Measurements from ENCODE around the gene MAFG.
A peak's percentile ranks its signal among the peaks of the same experiment; 100 is the strongest.

The MAFG gene

DNA sequence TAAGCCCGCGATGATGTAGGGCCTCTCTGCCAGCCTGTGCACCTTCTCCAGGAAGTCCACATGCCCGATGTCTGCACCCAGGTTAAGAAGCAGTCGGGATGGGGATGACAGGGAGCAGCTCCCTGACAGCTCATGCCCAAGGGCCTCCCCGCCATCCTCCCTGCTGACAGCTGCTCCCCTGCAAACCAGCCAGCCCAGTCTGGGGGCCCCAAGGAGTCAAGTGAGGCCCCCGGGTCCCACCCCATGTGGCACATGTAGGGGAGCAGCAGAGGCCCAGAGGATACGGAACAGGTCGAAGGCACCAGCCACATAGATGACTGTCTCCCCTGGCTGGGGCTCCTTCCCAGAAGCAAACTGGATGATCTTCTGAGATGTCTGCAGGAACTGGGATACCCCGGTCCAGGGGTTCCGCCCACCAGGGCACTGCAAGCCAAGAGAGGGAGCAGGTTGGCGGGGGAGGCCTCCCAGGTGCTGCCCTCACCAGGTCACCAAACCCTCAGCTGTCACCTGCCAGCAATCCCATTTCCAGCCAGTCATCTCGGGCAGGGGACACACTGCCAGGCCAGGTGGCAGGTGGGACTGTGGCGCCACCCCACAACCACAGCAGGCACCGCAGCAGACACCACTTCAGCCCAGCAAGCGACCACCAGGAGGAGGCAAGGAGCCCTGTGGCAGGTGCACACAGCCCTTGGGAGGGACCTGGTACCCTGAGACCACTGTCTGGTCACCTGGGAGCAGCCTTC lies 20.9 kb downstream of the MAFG start:
- Histone ChIP-seq H3K27ac (ENCODE audit: poor library complexity, severe bottlenecking) (no peak overlapping the region), H3K4me3 (ENCODE audit: severe bottlenecking) (no peak overlapping the region), H3K4me1 (ENCODE audit: insufficient read depth, poor library complexity, severe bottlenecking) (peaks cover 5% of the 10 kb centered on the region), H3K36me3 (ENCODE audit: low read depth) (peaks cover 34% of the 10 kb centered on the region), H3K9me3 (ENCODE audit: severe bottlenecking) (no peaks in the 10 kb centered on the region), H3K27me3 (ENCODE audit: insufficient read depth, poor library complexity, severe bottlenecking) (no peaks in the 10 kb centered on the region)
- DNase-seq (ENCODE audit: low spot score) (no peak), ATAC-seq (ENCODE audit: low read depth) (no peak)
- TF ChIP-seq, protein P1, sequence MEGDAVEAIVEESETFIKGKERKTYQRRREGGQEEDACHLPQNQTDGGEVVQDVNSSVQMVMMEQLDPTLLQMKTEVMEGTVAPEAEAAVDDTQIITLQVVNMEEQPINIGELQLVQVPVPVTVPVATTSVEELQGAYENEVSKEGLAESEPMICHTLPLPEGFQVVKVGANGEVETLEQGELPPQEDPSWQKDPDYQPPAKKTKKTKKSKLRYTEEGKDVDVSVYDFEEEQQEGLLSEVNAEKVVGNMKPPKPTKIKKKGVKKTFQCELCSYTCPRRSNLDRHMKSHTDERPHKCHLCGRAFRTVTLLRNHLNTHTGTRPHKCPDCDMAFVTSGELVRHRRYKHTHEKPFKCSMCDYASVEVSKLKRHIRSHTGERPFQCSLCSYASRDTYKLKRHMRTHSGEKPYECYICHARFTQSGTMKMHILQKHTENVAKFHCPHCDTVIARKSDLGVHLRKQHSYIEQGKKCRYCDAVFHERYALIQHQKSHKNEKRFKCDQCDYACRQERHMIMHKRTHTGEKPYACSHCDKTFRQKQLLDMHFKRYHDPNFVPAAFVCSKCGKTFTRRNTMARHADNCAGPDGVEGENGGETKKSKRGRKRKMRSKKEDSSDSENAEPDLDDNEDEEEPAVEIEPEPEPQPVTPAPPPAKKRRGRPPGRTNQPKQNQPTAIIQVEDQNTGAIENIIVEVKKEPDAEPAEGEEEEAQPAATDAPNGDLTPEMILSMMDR (IDR thresholded peaks at IDR 0.05; ENCODE audit: poor library complexity, severe bottlenecking) = peak; percentile 4

GRCh38 chr17:81905993-81906392 lies 21.5 kb downstream of the MAFG start:
- Histone ChIP-seq H3K27ac (ENCODE audit: poor library complexity, severe bottlenecking) (no peak overlapping the region), H3K27me3 (ENCODE audit: insufficient read depth, poor library complexity, severe bottlenecking) (no peaks in the 10 kb centered on the region), H3K4me1 (ENCODE audit: insufficient read depth, poor library complexity, severe bottlenecking) (peaks cover 4% of the 10 kb centered on the region), H3K4me3 (ENCODE audit: severe bottlenecking) (no peak overlapping the region), H3K36me3 (ENCODE audit: low read depth) (peaks cover 34% of the 10 kb centered on the region), H3K9me3 (ENCODE audit: severe bottlenecking) (no peaks in the 10 kb centered on the region)
- TF ChIP-seq, protein P1 (IDR thresholded peaks at IDR 0.05; ENCODE audit: poor library complexity, severe bottlenecking) = no peak
- no peak for DNase-seq (ENCODE audit: low spot score)
- ATAC-seq (ENCODE audit: low read depth) = no peak

DNA sequence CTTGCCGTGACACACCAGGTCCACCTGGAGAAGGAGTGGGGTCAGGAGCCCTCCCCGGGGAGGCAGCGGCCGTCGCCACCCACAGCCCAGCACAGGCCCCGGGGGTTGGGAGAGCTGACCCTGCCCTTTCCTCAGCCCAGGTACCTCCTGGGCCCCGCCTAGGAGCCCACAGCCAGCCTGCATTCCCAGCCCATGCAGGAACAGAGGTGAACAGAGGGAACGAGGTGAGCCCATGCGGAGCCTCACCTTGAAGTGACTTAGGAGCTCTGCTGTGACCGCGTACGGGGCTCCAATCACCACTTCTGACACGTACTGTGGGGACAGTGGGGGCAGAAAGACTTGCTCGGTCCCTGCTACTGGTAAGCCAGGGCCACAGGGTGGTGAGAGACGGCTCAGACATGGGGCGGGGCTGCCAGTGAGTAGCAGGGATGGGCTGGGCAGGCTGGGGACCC lies 22.1 kb downstream of the MAFG start:
- H3K27me3 ChIP-seq (ENCODE audit: insufficient read depth, poor library complexity, severe bottlenecking) = no peaks in the 10 kb centered on the region
- peaks cover 4% of the 10 kb centered on the region for H3K4me1 ChIP-seq (ENCODE audit: insufficient read depth, poor library complexity, severe bottlenecking)
- no peaks in the 10 kb centered on the region for H3K9me3 ChIP-seq (ENCODE audit: severe bottlenecking)
- ATAC-seq (ENCODE audit: low read depth) (no peak), DNase-seq (ENCODE audit: low spot score) (no peak)
- peaks cover 37% of the 10 kb centered on the region for H3K36me3 ChIP-seq (ENCODE audit: low read depth)
- no peak overlapping the region for H3K27ac ChIP-seq (ENCODE audit: poor library complexity, severe bottlenecking)
- no peak overlapping the region for H3K4me3 ChIP-seq (ENCODE audit: severe bottlenecking)
- TF ChIP-seq, protein P1 (IDR thresholded peaks at IDR 0.05; ENCODE audit: poor library complexity, severe bottlenecking) = no peak

DNA sequence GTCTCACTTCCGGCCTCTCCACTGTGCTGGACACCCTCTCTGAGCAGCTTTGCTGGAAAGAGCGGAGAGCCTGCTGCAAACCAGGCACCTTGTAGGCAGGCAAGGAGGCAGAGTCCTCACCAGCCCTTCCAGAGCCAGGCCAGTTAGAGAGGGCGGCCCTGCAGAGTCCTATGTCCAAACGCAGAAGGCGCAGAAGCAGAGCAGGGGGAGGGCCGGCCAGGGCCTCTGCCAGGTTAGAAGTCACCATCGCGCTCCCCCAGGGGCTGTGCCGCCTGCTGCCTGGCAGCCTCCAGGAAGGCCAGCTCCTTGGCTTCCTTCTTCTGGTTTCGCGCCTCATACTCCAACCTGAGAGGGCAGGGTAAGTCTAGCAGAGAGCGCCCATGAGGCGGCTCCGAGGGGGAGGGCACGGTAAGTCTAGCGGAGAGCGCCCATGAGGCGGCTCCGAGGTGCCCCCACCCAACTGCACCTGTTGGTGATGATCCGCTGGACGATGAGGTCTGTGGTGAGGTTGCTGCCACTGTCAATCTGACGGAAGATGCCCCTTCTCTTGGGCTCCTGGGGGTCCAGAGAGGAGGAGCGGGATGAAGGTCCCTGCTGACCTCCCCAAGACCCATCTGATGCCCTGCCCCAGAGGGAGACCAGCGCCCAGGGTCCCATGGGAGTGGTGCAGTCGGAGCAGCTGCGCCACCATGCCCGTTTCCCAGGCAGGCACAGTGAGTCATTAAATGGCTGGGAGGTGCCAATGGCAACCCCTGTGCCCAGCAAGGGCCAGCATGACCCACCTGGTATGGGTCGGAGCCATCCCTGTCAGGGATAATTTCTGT lies 22.7 kb downstream of the MAFG start:
- Histone ChIP-seq H3K4me1 (ENCODE audit: insufficient read depth, poor library complexity, severe bottlenecking) (no peaks in the 10 kb centered on the region), H3K9me3 (ENCODE audit: severe bottlenecking) (no peaks in the 10 kb centered on the region), H3K36me3 (ENCODE audit: low read depth) (peaks cover 43% of the 10 kb centered on the region), H3K27me3 (ENCODE audit: insufficient read depth, poor library complexity, severe bottlenecking) (no peaks in the 10 kb centered on the region), H3K4me3 (ENCODE audit: severe bottlenecking) (no peak overlapping the region), H3K27ac (ENCODE audit: poor library complexity, severe bottlenecking) (no peak overlapping the region)
- no peak for ATAC-seq (ENCODE audit: low read depth)
- no peak for DNase-seq (ENCODE audit: low spot score)
- TF ChIP-seq, protein P1 (IDR thresholded peaks at IDR 0.05; ENCODE audit: poor library complexity, severe bottlenecking) = no peak
